ENCODE measurements around the gene YTHDC1.

The YTHDC1 gene

DNA sequence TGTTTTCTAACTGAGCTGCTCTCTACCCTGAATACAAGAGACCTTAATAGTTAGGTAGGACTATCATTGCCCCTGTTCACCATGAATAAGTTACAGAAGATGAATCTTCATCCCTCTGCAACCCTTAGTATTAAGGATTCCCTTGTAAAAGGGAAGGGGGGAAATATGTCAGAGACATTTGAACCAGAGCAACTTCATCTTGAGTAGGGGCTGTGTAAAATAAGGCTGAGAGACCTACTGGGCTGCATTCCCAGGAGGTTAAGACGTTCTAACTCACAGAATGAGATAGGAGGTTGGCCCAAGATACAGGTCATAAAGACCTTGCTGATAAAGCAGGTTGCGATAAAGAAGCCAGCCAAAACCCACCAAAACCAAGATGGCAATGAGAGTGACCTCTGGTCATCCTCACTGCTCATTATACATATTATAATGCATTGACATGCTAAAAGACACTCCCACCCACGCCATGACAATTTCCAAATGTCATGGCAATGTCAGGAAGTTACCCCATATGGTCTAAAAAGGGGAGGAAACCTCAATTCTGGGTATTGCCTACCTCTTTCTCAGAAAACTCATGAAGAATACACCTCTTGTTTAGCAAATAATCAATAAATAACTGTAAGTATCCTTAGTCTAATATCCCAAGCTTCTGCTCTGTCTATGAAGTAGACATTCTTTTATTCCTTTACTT is 84.9 kb downstream of the YTHDC1 start:
- POLR2A ChIA-PET: no interaction called here
- CTCF ChIA-PET: no interaction called here
- Histone ChIP-seq H3K9me3 (ENCODE audit: control insufficient read depth, insufficient read depth, low read depth, low read length) (no peaks in the 10 kb centered on the region), H3K36me3 (ENCODE audit: control insufficient read depth in 2 of 2, insufficient read depth in 1 of 2, low read length in 2 of 2) (no peaks in the 10 kb centered on the region), H3K4me3 (ENCODE audit: low read depth, low read length) (no peak overlapping the region), H3K4me1 (ENCODE audit: control insufficient read depth, insufficient read depth, low read length) (no peaks in the 10 kb centered on the region), H3K27ac (ENCODE audit: extremely low read depth, low read depth, low read length) (no peak overlapping the region)
- TF ChIP-seq ZNF239 (tag by site-specific recombination; IDR thresholded peaks at IDR 0.05) (no peak), SP7 (tag by site-specific recombination; IDR thresholded peaks at IDR 0.05) (no peak), SETDB1 (IDR thresholded peaks at IDR 0.05; ENCODE audit: insufficient read length, low read length) (no peak), ZNF341 (tag by site-specific recombination; IDR thresholded peaks at IDR 0.05; ENCODE audit: low read depth) (no peak), ZNF404 (tag by site-specific recombination; IDR thresholded peaks at IDR 0.05) (no peak), KLF8 (tag by site-specific recombination; IDR thresholded peaks at IDR 0.05) (no peak)
